ENCODE results near the gene CSAD.
"Not testable (repeated sequence)": the region's sequence is repeated elsewhere in the genome, so short reads cannot be mapped to it uniquely, and the experiment has no call there.

CSAD gene

GRCh38 chr12:53186745-53187144 is 6.0 kb upstream of the CSAD start:
- Histone ChIP-seq H3K27ac (no peak overlapping the region), H3K4me3 (no peak overlapping the region)

- H3K4me3 ChIP-seq, result no peak overlapping the region
- H3K27ac ChIP-seq, result no peak overlapping the region
Measured at GRCh38 chr12:53185582-53186153, 4.9 kb upstream of the CSAD start.

- Histone ChIP-seq H3K4me3 (no peak overlapping the region), H3K27ac (no peak overlapping the region)
Measured at GRCh38 chr12:53184828-53185227, 4.1 kb upstream of the CSAD start.

- Histone ChIP-seq H3K27ac (peak overlapping the region in 1 of 21 experiments; percentile 14), H3K4me3 (no peak overlapping the region)
Measured at GRCh38 chr12:53182903-53183302, 2.2 kb upstream of the CSAD start.

- H3K27ac ChIP-seq, result peak overlapping the region in 5 of 21 experiments; percentile 87 to 98 (median 95)
- H3K4me3 ChIP-seq, result peak overlapping the region in 1 of 7 experiments; percentile 76
Measured at GRCh38 chr12:53181935-53182334, 1.2 kb upstream of the CSAD start.

GRCh38 chr12:53180931-53181645 is 363 bp upstream of the CSAD start:
- Histone ChIP-seq H3K27ac (peak overlapping the region; percentile 79 to 98 (median 93)), H3K4me3 (peak overlapping the region; percentile 60 to 87 (median 74))

- Histone ChIP-seq H3K4me3 (peak overlapping the region; percentile 60 to 87 (median 74)), H3K27ac (peak overlapping the region; percentile 59 to 98 (median 93))
Measured at GRCh38 chr12:53179687-53180219, 972 bp downstream of the CSAD start.

- peak overlapping the region in 1 of 21 experiments; percentile 98 for H3K27ac ChIP-seq
Measured at GRCh38 chr12:53178803-53179202, 1.9 kb downstream of the CSAD start.

GRCh38 chr12:53177447-53177846 is 3.3 kb downstream of the CSAD start:
- H3K4me3 ChIP-seq, H3K27ac ChIP-seq: not testable (repeated sequence)

More at GRCh38 chr12:53178803-53179202, 1.9 kb downstream of the CSAD start:
- H3K4me3 ChIP-seq, result not testable (repeated sequence)

- H3K27ac ChIP-seq, result no peak overlapping the region
- H3K4me3 ChIP-seq, result no peak overlapping the region
Measured at GRCh38 chr12:53176750-53177149, 4.0 kb downstream of the CSAD start.

- H3K27ac ChIP-seq, result no peak overlapping the region
Measured at GRCh38 chr12:53174881-53175491, 5.7 kb downstream of the CSAD start.

GRCh38 chr12:53173085-53173715 is 7.5 kb downstream of the CSAD start:
- H3K4me3 ChIP-seq, result no peak overlapping the region
- no peak overlapping the region for H3K27ac ChIP-seq

More at GRCh38 chr12:53174881-53175491, 5.7 kb downstream of the CSAD start:
- no peak overlapping the region for H3K4me3 ChIP-seq

- H3K27ac ChIP-seq, result no peak overlapping the region
Measured at GRCh38 chr12:53172352-53172751, 8.4 kb downstream of the CSAD start.

GRCh38 chr12:53171725-53172329 is 8.9 kb downstream of the CSAD start:
- Histone ChIP-seq H3K4me3 (no peak overlapping the region), H3K27ac (no peak overlapping the region)

More at GRCh38 chr12:53172352-53172751, 8.4 kb downstream of the CSAD start:
- no peak overlapping the region for H3K4me3 ChIP-seq

GRCh38 chr12:53170876-53171724 is 9.6 kb downstream of the CSAD start:
- H3K4me3 ChIP-seq, result no peak overlapping the region
- no peak overlapping the region for H3K27ac ChIP-seq

- H3K27ac ChIP-seq, result no peak overlapping the region
Measured at GRCh38 chr12:53170215-53170614, 10.5 kb downstream of the CSAD start.

GRCh38 chr12:53169644-53170043 is 11.1 kb downstream of the CSAD start:
- H3K27ac ChIP-seq, result no peak overlapping the region
- H3K4me3 ChIP-seq, result no peak overlapping the region

More at GRCh38 chr12:53170215-53170614, 10.5 kb downstream of the CSAD start:
- H3K4me3 ChIP-seq, result no peak overlapping the region

GRCh38 chr12:53166837-53167236 is 13.9 kb downstream of the CSAD start:
- no peak overlapping the region for H3K27ac ChIP-seq

GRCh38 chr12:53163008-53163407 is 17.7 kb downstream of the CSAD start:
- H3K4me3 ChIP-seq, H3K27ac ChIP-seq: not testable (repeated sequence)

More at GRCh38 chr12:53166837-53167236, 13.9 kb downstream of the CSAD start:
- no peak overlapping the region for H3K4me3 ChIP-seq

Data from skin epidermis (tissue), 12 donors.